Measurements from ENCODE around the gene AGO3. TPM values are rescaled to one million over a fixed set of nuclear protein-coding genes. Genes with fewer than 3 reads are reported as not detected.

AGO3 gene
- total RNA-seq, 1 experiment from 2014 or later: 13.3 TPM

Other genes starting within 250 kb of the AGO3 start
- 30.5 and 31.3 TPM in 2 replicates for gene C1orf216, start 212.2 kb upstream of the AGO3 start, total RNA-seq (2014; rRNA removed)
- gene CLSPN, start 161.1 kb upstream of the AGO3 start, total RNA-seq (2014; rRNA removed): 33.0 and 46.2 TPM in 2 replicates
- gene AGO4, start 123.1 kb upstream of the AGO3 start, total RNA-seq (2014; rRNA removed): 4.7 and 5.7 TPM in 2 replicates
- gene AGO1, start 47.9 kb upstream of the AGO3 start, total RNA-seq (2014; rRNA removed): 10.7 and 16.6 TPM in 2 replicates
- not detected in 2 replicates for gene TEKT2, start 153.0 kb downstream of the AGO3 start, total RNA-seq (2014; rRNA removed)
- 41.2 and 46.9 TPM in 2 replicates for gene ADPRS, start 157.8 kb downstream of the AGO3 start, total RNA-seq (2014; rRNA removed)
- gene COL8A2, start 194.1 kb downstream of the AGO3 start, total RNA-seq (2014; rRNA removed): 0.11 and 0.26 TPM in 2 replicates
- 129 and 134 TPM in 2 replicates for gene TRAPPC3, start 218.4 kb downstream of the AGO3 start, total RNA-seq (2014; rRNA removed)
- 252 and 271 TPM in 2 replicates for gene MAP7D1, start 225.1 kb downstream of the AGO3 start, total RNA-seq (2014; rRNA removed)